ENCODE data around the gene HNRNPDL. TPM values are rescaled to one million over a fixed set of nuclear protein-coding genes. Genes with fewer than 3 reads are reported as not detected.

The HNRNPDL gene
- total and polyA plus RNA-seq, 2 of the 13 experiments (the other 11 are each of a cell fraction or from before 2014, with no cell fraction given): 167 to 414 TPM

DNA sequence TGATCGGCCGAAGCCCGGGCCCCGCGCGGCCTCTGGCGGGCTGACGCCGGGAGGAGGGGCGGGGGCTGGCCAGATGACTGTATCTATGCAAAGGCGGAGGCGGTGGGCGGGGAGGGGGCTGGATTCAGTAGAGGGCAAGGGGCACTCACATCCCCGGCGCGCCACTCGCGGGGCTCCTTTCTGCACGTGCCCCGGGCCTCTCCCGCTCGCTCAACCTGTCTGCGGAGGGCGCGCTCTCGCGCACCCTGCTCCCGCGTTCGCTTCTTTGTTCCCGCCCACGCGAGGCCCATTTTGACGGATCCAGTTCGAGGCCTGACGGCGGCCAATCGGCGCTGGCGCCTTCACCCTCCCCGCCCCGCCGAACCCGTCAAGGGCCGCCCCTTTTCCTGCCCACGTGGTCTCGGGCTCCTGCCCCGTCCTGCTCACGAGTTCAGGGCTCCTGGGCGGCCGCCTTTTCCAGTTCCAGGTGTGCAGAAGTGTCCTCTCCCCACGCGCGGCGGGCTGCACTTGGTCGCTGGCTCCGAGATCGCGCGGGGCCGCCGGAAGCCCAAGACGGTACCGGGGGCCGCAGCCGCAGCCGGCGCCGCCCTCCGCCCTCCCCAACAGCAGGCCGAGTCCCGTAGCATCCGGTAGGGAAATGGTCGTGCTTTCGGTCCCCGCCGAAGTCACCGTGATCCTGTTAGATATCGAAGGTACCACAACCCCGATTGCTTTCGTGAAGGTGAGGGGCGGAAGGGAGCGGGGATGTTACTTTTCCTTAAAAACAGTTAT lies at the start of gene HNRNPDL, which contains the start of gene ENOPH1 (continued):
- TF ChIP-seq SMAD1 (CRISPR knock-in tag; IDR thresholded peaks at IDR 0.05; ENCODE audit: borderline replicate concordance, low read depth): no peak
- TF ChIP-seq SPEN (CRISPR knock-in tag; IDR thresholded peaks at IDR 0.05; ENCODE audit: low read depth): no peak; the same call in none of the 2 replicates
- TF ChIP-seq RBFOX2 (IDR thresholded peaks at IDR 0.05; ENCODE audit: low read depth, low read length): peak; percentile 54
- no peak for TF ChIP-seq FOSL1 (CRISPR knock-in tag; IDR thresholded peaks at IDR 0.05; ENCODE audit: borderline replicate concordance)
- TF ChIP-seq, protein P1, sequence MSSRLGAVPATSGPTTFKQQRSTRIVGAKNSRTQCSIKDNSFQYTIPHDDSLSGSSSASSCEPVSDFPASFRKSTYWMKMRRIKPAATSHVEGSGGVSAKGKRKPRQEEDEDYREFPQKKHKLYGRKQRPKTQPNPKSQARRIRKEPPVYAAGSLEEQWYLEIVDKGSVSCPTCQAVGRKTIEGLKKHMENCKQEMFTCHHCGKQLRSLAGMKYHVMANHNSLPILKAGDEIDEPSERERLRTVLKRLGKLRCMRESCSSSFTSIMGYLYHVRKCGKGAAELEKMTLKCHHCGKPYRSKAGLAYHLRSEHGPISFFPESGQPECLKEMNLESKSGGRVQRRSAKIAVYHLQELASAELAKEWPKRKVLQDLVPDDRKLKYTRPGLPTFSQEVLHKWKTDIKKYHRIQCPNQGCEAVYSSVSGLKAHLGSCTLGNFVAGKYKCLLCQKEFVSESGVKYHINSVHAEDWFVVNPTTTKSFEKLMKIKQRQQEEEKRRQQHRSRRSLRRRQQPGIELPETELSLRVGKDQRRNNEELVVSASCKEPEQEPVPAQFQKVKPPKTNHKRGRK (CRISPR knock-in tag; IDR thresholded peaks at IDR 0.05): no peak
- no peak; the same call in 1 of the 2 replicates for TF ChIP-seq ZNF274 (CRISPR knock-in tag; IDR thresholded peaks at IDR 0.05)
- TF ChIP-seq, protein P2, sequence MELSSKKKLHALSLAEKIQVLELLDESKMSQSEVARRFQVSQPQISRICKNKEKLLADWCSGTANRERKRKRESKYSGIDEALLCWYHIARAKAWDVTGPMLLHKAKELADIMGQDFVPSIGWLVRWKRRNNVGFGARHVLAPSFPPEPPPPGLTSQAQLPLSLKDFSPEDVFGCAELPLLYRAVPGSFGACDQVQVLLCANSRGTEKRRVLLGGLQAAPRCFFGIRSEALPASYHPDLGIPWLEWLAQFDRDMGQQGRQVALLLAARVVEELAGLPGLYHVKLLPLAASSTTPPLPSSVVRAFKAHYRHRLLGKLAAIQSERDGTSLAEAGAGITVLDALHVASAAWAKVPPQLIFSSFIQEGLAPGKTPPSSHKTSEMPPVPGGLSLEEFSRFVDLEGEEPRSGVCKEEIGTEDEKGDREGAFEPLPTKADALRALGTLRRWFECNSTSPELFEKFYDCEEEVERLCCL (CRISPR knock-in tag; IDR thresholded peaks at IDR 0.05; ENCODE audit: borderline replicate concordance): peak; percentile 74; the same call in 1 of the 2 replicates
- no peak; the same call in 1 of the 2 replicates for TF ChIP-seq STAT6 (CRISPR knock-in tag; IDR thresholded peaks at IDR 0.05; ENCODE audit: borderline replicate concordance)
- TF ChIP-seq LRRFIP1 (CRISPR knock-in tag; conservative IDR thresholded peaks at IDR 0.05): no peak
- TF ChIP-seq BATF2 (CRISPR knock-in tag; IDR thresholded peaks at IDR 0.05): peak; percentile 96
- peak; percentile 74 for TF ChIP-seq KMT2B (CRISPR knock-in tag; IDR thresholded peaks at IDR 0.05)
- no peak for TF ChIP-seq WIZ (CRISPR knock-in tag; IDR thresholded peaks at IDR 0.05)
- TF ChIP-seq, protein P3, sequence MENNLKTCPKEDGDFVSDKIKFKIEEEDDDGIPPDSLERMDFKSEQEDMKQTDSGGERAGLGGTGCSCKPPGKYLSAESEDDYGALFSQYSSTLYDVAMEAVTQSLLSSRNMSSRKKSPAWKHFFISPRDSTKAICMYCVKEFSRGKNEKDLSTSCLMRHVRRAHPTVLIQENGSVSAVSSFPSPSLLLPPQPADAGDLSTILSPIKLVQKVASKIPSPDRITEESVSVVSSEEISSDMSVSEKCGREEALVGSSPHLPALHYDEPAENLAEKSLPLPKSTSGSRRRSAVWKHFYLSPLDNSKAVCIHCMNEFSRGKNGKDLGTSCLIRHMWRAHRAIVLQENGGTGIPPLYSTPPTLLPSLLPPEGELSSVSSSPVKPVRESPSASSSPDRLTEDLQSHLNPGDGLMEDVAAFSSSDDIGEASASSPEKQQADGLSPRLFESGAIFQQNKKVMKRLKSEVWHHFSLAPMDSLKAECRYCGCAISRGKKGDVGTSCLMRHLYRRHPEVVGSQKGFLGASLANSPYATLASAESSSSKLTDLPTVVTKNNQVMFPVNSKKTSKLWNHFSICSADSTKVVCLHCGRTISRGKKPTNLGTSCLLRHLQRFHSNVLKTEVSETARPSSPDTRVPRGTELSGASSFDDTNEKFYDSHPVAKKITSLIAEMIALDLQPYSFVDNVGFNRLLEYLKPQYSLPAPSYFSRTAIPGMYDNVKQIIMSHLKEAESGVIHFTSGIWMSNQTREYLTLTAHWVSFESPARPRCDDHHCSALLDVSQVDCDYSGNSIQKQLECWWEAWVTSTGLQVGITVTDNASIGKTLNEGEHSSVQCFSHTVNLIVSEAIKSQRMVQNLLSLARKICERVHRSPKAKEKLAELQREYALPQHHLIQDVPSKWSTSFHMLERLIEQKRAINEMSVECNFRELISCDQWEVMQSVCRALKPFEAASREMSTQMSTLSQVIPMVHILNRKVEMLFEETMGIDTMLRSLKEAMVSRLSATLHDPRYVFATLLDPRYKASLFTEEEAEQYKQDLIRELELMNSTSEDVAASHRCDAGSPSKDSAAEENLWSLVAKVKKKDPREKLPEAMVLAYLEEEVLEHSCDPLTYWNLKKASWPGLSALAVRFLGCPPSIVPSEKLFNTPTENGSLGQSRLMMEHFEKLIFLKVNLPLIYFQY (CRISPR knock-in tag; IDR thresholded peaks at IDR 0.05; ENCODE audit: borderline replicate concordance): peak; percentile 63
- TF ChIP-seq ATF7-NPFF (CRISPR knock-in tag; IDR thresholded peaks at IDR 0.05; ENCODE audit: low read depth): peak; percentile 97
